GM12873 (cell line): ENCODE results near the gene ZNF367.

ENCODE experiments used
- TF ChIP-seq, protein P1 (sequence below): IDR thresholded peaks from 2 replicates; pipeline ENCODE4 v1.5.1; 2012; ENCODE audit warnings: low read depth, mild to moderate bottlenecking, moderate library complexity, low read length, control low read depth; ENCODE audit not compliant: insufficient read depth; ENCODE audit errors: missing control alignments

ZNF367 gene

DNA sequence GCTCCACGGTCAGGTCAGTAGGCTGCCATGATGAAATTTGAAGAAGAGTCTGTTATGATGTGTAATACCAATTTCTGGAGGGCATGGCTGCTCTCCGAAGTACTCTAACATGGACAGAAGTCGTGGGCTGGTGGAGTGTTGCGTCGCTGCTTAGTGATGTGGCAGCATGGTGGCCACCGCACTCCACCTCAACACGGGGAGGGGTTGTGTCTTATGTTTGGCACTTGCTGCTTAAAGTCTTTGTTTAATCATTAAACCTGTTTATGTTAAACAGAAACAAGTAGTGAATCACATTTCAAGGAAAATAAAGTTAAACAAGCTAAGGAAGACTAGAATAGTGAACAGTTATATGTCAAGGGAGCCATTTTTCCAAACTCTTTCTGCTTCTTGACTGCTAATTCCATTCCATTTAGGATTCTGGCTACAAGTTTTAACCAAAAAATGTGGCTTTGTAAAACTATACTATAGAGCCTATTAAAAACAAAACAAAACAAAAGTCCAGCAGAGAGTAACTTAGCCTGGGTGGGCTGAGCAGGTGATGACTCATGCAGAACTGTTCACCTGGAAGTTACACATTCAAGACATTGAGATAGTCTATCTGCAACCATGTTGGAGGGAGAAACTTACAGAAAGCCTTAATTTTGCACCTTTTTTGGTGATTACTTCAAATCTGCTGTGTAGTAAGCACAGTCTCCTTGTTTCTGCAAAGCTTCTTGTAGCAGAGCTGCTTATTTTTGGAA is 41.3 kb upstream of the ZNF367 start:
- TF ChIP-seq, protein P1, sequence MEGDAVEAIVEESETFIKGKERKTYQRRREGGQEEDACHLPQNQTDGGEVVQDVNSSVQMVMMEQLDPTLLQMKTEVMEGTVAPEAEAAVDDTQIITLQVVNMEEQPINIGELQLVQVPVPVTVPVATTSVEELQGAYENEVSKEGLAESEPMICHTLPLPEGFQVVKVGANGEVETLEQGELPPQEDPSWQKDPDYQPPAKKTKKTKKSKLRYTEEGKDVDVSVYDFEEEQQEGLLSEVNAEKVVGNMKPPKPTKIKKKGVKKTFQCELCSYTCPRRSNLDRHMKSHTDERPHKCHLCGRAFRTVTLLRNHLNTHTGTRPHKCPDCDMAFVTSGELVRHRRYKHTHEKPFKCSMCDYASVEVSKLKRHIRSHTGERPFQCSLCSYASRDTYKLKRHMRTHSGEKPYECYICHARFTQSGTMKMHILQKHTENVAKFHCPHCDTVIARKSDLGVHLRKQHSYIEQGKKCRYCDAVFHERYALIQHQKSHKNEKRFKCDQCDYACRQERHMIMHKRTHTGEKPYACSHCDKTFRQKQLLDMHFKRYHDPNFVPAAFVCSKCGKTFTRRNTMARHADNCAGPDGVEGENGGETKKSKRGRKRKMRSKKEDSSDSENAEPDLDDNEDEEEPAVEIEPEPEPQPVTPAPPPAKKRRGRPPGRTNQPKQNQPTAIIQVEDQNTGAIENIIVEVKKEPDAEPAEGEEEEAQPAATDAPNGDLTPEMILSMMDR: no peak

DNA sequence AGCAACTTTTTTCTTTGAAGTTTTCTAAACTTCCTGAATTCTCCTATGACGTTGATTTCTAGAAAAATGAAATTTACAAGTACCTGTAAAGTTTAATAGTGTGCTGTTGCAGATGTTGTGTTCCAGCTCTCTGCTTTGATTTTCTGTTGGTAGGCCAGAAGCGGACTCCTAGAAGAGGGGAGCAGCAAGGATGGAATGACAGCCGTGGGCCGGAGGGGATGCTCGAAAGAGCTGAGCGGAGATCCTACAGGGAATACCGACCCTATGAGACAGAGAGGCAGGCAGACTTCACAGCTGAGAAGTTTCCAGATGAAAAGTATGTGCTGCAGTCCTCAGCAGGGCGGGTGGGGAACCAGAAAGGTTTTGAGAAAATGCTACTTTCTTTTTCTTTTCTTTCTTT is 40.1 kb upstream of the ZNF367 start:
- TF ChIP-seq, protein P1: no peak

DNA sequence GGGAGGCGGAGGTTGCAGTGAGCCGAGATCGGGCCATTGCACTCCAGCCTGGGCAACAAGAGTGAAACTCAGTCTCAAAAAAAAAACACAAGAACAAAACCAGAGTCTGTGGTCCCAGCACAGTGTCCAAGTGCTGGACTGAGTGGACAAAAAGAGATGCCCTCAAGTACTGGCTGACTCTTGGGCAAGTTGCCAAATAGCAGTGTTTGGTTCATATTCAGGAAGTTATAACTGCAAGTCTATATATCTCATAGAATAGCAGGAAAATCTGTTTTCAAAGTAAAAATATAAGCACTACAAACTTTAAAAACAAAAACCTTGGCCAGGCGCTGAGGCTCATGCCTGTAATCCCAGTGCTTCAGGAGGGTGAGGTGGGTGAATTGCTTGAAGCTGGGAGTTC is 39.1 kb upstream of the ZNF367 start:
- TF ChIP-seq, protein P1: no peak

DNA sequence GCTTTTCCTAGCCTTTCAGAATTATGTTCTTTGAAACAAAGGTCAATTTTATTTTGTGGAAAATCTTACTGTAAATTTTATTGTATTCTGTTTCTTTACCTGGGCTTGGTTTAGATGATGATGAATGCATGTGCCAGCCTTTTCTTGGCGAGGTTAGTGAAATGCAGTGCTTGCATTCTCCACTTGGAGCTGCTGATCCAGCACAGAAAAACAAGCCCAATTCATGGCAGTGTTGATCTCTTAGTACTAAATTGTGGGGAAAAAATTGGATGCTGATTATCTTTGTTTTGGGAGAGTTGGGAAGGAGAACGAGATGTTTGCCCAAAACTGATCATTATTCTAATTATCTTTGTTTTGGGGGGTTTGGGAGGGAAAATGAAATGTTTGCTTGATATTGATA is 35.5 kb upstream of the ZNF367 start:
- TF ChIP-seq, protein P1: peak; percentile 37

DNA sequence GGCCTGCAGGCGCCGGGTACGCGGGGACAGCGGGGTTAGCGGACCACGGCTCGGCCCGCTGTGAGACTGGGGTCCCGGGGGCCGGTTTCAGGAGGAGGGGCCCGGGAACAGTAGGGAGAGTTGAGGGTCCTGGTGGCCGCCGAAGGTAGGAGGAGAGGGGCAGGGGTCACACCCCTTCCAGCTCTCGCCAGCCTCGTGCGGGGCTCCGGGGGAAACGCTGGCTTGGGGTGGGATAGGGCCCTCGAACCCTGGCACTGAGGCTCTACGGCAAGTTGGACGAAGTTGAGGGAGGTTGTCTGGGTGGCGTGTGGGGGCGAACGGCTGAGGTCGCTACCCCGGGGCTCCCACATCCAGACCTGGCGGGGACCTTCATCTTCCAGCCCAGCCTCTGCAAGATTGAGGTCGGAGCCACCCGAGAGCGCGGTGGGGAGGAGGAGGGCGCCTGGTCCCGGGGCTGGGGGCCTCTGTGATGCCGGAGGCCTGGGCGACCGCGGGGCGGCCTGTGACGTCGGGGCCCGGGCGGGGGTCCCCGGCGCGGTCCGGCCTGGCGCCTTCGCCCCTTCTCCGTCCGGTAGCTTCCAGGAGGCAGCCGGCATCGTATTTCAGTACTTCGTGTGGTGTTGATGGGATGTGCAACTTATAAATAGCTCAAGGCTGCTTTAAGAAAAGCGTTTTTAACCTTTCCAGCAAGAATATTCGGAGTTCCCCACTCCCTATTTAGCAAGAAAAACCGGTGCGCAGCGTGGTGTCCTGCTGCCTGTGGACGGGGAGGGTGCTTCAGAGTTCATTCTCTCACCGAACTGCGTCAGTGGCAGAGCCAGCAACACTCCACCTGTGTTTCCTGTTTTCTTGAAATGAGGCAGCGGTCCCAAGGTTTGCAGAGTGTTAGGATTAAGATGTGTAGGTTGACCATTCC is 32.7 kb upstream of the ZNF367 start:
- TF ChIP-seq, protein P1: no peak

DNA sequence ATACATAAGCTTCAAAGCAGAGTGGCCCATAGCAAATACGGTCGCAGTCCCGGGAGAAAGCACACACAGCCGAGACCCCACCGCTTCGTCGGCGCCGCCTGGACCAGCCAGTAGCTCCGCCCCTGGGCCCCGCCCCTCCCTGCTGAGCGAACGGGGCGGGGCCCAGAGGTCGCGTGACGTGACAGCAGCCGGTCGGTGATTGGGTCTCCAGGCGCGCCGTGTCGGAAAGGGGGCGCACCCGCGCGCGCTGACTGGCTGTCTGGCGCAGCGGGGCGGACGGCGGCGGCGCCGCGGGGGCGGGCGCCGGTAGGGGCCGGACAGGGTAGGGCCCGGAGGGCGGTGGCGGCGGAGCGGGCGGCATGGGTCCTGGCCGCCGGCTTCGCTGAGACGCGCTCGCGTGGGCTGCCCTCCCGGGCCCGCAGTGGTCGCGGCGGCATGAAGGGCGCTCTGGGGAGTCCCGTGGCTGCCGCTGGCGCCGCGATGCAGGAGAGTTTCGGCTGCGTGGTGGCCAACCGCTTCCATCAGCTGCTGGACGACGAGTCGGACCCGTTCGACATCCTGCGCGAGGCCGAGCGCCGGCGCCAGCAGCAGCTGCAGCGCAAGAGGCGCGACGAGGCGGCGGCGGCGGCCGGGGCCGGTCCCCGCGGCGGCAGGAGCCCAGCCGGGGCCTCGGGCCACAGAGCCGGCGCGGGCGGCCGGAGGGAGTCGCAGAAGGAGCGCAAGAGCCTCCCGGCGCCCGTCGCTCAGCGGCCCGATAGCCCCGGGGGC is 31.9 kb upstream of the ZNF367 start, which contains the start of gene HABP4:
Gene HABP4, plus strand, starts transcription at position 325 of the 768 bp plus-strand sequence. Its CDS starts 111 bp downstream, at position 436.
- TF ChIP-seq, protein P1: no peak

DNA sequence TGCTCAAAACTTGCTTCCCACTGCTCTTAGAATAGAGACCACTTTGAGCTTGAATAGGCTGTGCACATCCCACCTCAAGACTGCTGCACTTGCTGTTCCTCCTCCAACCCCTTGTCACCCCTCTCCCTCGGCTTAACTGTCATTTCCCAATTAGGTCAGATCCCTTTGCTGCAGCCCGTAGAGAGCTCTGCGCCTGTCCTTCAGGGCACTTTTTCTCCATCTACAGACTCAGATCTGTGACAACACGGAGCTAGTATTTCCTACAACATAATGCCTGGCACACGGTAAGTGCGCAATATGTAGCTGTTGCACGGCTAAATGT is 31.3 kb upstream of the ZNF367 start:
- TF ChIP-seq, protein P1: no peak
